ENCODE results near the gene CSRP2. TPM values are rescaled to one million over a fixed set of nuclear protein-coding genes. Genes with fewer than 3 reads are reported as not detected.

CSRP2 gene
- polyA plus RNA-seq, 1 donor (not counting 4 experiments of a cell fraction or from before 2014, with no cell fraction given) = 74.9 TPM

DNA sequence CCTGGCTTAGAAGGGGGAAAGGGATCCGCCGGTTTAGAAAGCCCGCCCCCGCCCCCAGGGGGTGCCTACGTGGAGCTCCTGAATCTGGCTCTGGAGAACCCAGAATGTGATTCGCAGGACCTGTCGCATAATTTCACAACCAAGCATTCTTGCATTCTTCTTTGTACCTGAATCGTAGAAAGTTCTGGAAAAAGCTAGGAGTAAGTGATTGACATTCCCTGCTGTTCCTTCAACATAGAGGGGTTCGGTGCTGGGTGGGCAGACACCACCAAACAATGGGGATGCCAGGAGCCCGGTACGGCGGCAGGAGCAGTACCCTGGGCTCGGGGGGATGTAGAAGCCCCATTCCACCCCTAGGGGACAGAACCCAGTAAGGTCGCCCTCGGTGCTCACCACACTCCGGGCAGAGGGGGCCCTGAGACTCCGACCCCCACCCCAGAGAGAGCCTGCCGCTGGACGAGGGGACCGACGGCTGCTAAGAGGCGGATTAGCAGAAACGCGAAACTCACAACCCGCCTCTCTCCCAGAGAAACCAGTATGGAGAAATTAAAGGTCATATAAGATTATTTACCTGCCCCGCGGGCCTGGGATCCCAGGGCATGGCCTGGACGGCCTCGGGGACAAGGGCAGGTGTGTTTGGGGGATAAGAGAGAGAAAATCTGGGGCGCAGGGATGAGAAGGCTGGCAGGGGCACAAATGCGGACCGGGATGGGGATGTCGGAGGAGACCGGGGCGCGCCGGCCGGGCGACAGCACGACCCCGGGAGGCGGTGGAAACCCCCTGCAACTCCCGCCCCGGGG lies 520 bp downstream of the CSRP2 start:
- peaks cover 27% of the 10 kb centered on the region for H3K4me1 ChIP-seq (ENCODE audit: control insufficient read depth, extremely low read depth, insufficient read depth, low read length)
- DNase-seq (ENCODE audit: low read depth, low spot score) (no peak), FAIRE-seq (peak; percentile 34)
- H3K4me3 ChIP-seq (ENCODE audit: control insufficient read depth in 2 of 3, extremely low read depth in 1 of 3, insufficient read depth in 2 of 3, low read depth in 1 of 3, low read length in 3 of 3) = peak overlapping the region; percentile 67 to 80 (median 78)
- H3K9ac ChIP-seq (ENCODE audit: control insufficient read depth, extremely low read depth, insufficient read depth, low read length) = peak overlapping the region; percentile 85
- TF ChIP-seq EZH2 (IDR thresholded peaks at IDR 0.05; ENCODE audit: low read length) = no peak
- TF ChIP-seq, protein P1, sequence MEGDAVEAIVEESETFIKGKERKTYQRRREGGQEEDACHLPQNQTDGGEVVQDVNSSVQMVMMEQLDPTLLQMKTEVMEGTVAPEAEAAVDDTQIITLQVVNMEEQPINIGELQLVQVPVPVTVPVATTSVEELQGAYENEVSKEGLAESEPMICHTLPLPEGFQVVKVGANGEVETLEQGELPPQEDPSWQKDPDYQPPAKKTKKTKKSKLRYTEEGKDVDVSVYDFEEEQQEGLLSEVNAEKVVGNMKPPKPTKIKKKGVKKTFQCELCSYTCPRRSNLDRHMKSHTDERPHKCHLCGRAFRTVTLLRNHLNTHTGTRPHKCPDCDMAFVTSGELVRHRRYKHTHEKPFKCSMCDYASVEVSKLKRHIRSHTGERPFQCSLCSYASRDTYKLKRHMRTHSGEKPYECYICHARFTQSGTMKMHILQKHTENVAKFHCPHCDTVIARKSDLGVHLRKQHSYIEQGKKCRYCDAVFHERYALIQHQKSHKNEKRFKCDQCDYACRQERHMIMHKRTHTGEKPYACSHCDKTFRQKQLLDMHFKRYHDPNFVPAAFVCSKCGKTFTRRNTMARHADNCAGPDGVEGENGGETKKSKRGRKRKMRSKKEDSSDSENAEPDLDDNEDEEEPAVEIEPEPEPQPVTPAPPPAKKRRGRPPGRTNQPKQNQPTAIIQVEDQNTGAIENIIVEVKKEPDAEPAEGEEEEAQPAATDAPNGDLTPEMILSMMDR (optimal IDR thresholded peaks at IDR 0.05 in 1 of 3, IDR thresholded peaks at IDR 0.05 in 1 of 3, conservative IDR thresholded peaks at IDR 0.05 in 1 of 3; ENCODE audit: extremely low read depth in 1 of 3, insufficient read depth in 2 of 3, low read length in 3 of 3) = peak in 1 of 3 experiments; percentile 25
- no peaks in the 10 kb centered on the region for H3K9me1 ChIP-seq (ENCODE audit: control insufficient read depth, extremely low read depth, insufficient read depth, low read length)
- H3K36me3 ChIP-seq (ENCODE audit: control insufficient read depth in 2 of 2, extremely low read depth in 1 of 2, insufficient read depth in 2 of 2, low read length in 2 of 2) = no peaks in the 10 kb centered on the region
- H3K9me3 ChIP-seq (ENCODE audit: control insufficient read depth, low read depth, low read length) = no peaks in the 10 kb centered on the region
- peak overlapping the region; percentile 72 for H2AFZ ChIP-seq (ENCODE audit: control insufficient read depth, low read length)
- H3K79me2 ChIP-seq (ENCODE audit: control insufficient read depth, insufficient read depth, low read length) = peaks cover 18% of the 10 kb centered on the region
- peak overlapping the region; percentile 80 for H3K4me2 ChIP-seq (ENCODE audit: control insufficient read depth, extremely low read depth, insufficient read depth, low read depth, low read length)
- no peaks in the 10 kb centered on the region for H4K20me1 ChIP-seq (ENCODE audit: control insufficient read depth, extremely low read depth, insufficient read depth, low read length)
- H3K27ac ChIP-seq (ENCODE audit: control insufficient read depth, insufficient read depth, low read length) = peak overlapping the region; percentile 71
- dilution Hi-C loops (cut with MboI; ENCODE audit: extremely low pct_ligation_motif_present, low sequenced_read_pairs) = no loop called here
- no peaks in the 10 kb centered on the region for H3K27me3 ChIP-seq (ENCODE audit: control insufficient read depth, extremely low read depth, insufficient read depth, low read length)

DNA sequence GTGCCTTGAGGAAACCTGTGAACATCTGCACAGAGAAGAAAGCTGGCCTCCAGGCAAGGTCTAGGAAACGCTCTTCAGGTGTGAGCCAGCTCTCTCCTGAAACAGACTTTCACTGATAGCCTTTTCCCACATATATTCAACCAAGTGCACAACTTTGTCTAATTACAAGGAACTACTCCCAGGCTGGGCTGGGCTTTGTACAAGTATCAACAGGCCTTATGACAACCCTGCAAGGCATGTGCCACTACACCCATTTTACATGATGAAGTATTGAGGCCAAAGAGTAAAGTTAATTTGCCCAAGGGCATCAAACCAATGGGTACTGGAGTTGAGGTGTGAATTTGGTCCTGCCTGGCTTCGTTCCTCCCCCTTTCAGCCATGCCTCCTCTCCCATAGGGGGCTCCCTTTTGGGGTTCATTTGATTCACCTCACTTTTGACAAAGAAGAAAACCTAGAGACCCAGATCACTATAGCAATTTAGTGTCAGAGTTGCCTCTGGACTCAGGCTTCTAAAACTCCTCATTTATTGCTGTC lies 2.1 kb downstream of the CSRP2 start:
- Histone ChIP-seq H3K9ac (ENCODE audit: control insufficient read depth, extremely low read depth, insufficient read depth, low read length) (peak overlapping the region; percentile 6), H2AFZ (ENCODE audit: control insufficient read depth, low read length) (no peak overlapping the region)
- TF ChIP-seq, protein P1 (optimal IDR thresholded peaks at IDR 0.05 in 1 of 3, IDR thresholded peaks at IDR 0.05 in 1 of 3, conservative IDR thresholded peaks at IDR 0.05 in 1 of 3; ENCODE audit: extremely low read depth in 1 of 3, insufficient read depth in 2 of 3, low read length in 3 of 3) = peak in 1 of 3 experiments; percentile 7
- TF ChIP-seq EZH2 (IDR thresholded peaks at IDR 0.05; ENCODE audit: low read length) = no peak

More for the DNA sequence above, 2.1 kb downstream of the CSRP2 start:
- Histone ChIP-seq H3K4me2 (ENCODE audit: control insufficient read depth, extremely low read depth, insufficient read depth, low read depth, low read length) (peak overlapping the region; percentile 80), H3K36me3 (ENCODE audit: control insufficient read depth in 2 of 2, extremely low read depth in 1 of 2, insufficient read depth in 2 of 2, low read length in 2 of 2) (no peaks in the 10 kb centered on the region), H3K4me3 (ENCODE audit: control insufficient read depth in 2 of 3, extremely low read depth in 1 of 3, insufficient read depth in 2 of 3, low read depth in 1 of 3, low read length in 3 of 3) (peak overlapping the region in 1 of 3 experiments; percentile 22), H3K27ac (ENCODE audit: control insufficient read depth, insufficient read depth, low read length) (peak overlapping the region; percentile 56), H3K9me1 (ENCODE audit: control insufficient read depth, extremely low read depth, insufficient read depth, low read length) (no peaks in the 10 kb centered on the region), H3K27me3 (ENCODE audit: control insufficient read depth, extremely low read depth, insufficient read depth, low read length) (no peaks in the 10 kb centered on the region), H3K4me1 (ENCODE audit: control insufficient read depth, extremely low read depth, insufficient read depth, low read length) (peaks cover 18% of the 10 kb centered on the region), H4K20me1 (ENCODE audit: control insufficient read depth, extremely low read depth, insufficient read depth, low read length) (no peaks in the 10 kb centered on the region), H3K79me2 (ENCODE audit: control insufficient read depth, insufficient read depth, low read length) (peaks cover 23% of the 10 kb centered on the region), H3K9me3 (ENCODE audit: control insufficient read depth, low read depth, low read length) (no peaks in the 10 kb centered on the region)
- dilution Hi-C loops (cut with MboI; ENCODE audit: extremely low pct_ligation_motif_present, low sequenced_read_pairs) = no loop called here
- peak; percentile 75 for DNase-seq (ENCODE audit: low read depth, low spot score)
- FAIRE-seq = peak; percentile 95

Data from keratinocyte (primary cell).